BE2C (cell line): Measurements from ENCODE around the gene MYOF.

Experiments
- DNase-seq: peaks from one replicate; pipeline ENCODE4 v3.0.0-alpha.2; 2020
- H3K27me3 ChIP-seq: fragments of 250-450 bp; sonication (Bioruptor Pico); 2 replicates; pipeline ENCODE4 v1.5.1; 2020; ENCODE audit warnings: mild to moderate bottlenecking
- H3K36me3 ChIP-seq: fragments of 250-450 bp; sonication (Bioruptor Pico); 2 replicates; pipeline ENCODE4 v1.5.1; 2020; ENCODE audit warnings: mild to moderate bottlenecking
- H3K4me1 ChIP-seq: fragments of 250-450 bp; sonication (Bioruptor Pico); 2 replicates; pipeline ENCODE4 v1.5.1; 2020
- H3K4me3 ChIP-seq: 2 replicates; pipeline ENCODE4 v1.5.1; 2011; ENCODE audit warnings: low read depth, low read length
- H3K9me3 ChIP-seq: fragments of 250-450 bp; sonication (Bioruptor Pico); 2 replicates; pipeline ENCODE4 v1.5.1; 2020
- TF ChIP-seq, protein P1 (sequence below): IDR thresholded peaks from 2 replicates; pipeline ENCODE4 v1.5.1; 2012; ENCODE audit warnings: mild to moderate bottlenecking, low read depth, low read length

MYOF gene

DNA sequence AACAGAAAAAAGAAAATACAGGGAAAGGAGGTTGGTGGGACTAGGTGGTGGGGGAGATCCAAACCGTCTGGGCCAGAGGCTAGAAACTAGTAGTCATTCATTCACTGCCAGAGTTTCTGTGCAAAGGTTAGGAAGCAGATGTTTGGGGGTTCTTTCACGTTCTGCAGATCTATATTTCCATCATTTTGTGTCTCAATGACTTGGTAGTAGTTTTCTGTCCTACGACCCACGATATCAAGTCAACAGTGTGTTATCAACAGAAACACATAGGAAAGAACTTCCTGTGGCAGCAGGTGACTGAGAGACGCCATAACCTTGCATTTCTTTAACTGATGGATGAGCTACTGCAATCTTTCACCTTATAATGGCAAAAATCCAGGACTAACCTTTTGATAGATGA is 16.0 kb upstream of the MYOF start:
- 0 out of 2 replicates have a peak, but pooled peaks cover 4% of the 10 kb centered on the region for H3K4me1 ChIP-seq
- H3K27me3 ChIP-seq = no peaks in the 10 kb centered on the region
- no peaks in the 10 kb centered on the region for H3K9me3 ChIP-seq
- DNase-seq = no peak
- H3K4me3 ChIP-seq = no peak overlapping the region
- TF ChIP-seq, protein P1, sequence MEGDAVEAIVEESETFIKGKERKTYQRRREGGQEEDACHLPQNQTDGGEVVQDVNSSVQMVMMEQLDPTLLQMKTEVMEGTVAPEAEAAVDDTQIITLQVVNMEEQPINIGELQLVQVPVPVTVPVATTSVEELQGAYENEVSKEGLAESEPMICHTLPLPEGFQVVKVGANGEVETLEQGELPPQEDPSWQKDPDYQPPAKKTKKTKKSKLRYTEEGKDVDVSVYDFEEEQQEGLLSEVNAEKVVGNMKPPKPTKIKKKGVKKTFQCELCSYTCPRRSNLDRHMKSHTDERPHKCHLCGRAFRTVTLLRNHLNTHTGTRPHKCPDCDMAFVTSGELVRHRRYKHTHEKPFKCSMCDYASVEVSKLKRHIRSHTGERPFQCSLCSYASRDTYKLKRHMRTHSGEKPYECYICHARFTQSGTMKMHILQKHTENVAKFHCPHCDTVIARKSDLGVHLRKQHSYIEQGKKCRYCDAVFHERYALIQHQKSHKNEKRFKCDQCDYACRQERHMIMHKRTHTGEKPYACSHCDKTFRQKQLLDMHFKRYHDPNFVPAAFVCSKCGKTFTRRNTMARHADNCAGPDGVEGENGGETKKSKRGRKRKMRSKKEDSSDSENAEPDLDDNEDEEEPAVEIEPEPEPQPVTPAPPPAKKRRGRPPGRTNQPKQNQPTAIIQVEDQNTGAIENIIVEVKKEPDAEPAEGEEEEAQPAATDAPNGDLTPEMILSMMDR = no peak
- no peaks in the 10 kb centered on the region for H3K36me3 ChIP-seq

DNA sequence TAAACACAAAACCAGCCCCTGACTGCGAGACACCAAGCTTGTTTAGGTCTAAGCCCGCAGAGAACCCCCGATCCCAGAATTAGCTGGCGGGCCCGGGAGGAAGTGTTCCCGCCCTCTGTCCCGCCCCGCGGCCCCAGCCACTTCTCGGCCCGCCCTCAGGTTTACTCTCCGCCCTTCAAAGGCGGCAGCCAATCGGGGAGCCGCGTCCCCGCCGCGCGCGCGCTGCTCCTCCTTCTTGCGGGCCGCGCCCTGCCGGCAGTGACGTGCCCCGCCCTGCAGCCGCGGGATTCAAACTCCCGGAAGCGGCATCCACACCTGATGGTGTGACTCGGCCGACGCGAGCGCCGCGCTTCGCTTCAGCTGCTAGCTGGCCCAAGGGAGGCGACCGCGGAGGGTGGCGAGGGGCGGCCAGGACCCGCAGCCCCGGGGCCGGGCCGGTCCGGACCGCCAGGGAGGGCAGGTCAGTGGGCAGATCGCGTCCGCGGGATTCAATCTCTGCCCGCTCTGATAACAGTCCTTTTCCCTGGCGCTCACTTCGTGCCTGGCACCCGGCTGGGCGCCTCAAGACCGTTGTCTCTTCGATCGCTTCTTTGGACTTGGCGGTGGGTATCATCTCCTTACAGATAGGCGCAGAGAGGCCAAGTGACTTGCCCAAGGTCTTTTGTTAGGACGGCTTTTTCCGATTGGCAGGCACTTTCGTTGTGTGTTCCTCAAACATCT is 14.3 kb upstream of the MYOF start, which contains the start of gene CEP55:
Gene CEP55 (plus strand): TSS at position 291 of the 720 bp plus-strand sequence. CDS start 3,440 bp downstream, outside the sequence.
- Histone ChIP-seq H3K9me3 (no peaks in the 10 kb centered on the region), H3K36me3 (no peaks in the 10 kb centered on the region), H3K4me3 (peak within 1 kb of the TSS; percentile 86), H3K4me1 (0 out of 2 replicates have a peak, but pooled peaks cover 4% of the 10 kb centered on the region), H3K27me3 (no peaks in the 10 kb centered on the region)
- TF ChIP-seq, protein P1 = no peak
- peak; percentile 95 for DNase-seq

DNA sequence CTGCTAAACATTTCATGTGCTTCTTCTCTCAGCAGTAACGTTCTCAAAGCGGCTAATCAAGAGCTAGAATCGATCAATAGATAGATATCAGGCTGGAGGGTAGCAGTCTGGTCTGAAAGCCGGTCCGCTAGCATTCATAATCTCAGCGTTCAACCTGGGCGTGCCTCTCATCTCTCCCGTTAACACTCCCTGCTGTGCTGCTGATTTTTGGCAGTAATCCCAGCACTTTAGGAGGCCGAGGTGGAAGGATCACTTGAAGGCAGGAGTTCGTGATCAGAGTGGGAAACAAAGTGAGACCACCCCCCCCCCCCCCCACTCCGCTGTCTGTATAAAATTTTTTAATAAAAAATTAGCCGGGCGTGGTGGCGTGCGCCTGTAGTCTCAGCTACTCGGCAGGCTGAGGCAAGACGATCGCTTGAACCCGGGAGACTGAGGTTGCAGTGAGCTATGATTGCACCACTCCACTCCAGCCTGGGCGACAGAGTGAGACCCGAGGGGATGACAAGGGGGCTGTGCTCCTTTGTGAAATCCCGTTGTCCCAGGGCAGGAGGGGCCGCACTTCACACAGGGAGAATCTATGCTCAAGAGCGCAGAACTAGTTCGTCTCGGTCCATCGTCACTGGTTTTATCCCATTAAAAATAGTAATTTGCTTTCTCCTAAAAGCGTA is 13.7 kb upstream of the MYOF start:
- H3K27me3 ChIP-seq = no peaks in the 10 kb centered on the region
- TF ChIP-seq, protein P1 = no peak
- no peaks in the 10 kb centered on the region for H3K36me3 ChIP-seq
- DNase-seq = peak; percentile 21
- H3K9me3 ChIP-seq = no peaks in the 10 kb centered on the region
- H3K4me1 ChIP-seq = 0 out of 2 replicates have a peak, but pooled peaks cover 4% of the 10 kb centered on the region
- H3K4me3 ChIP-seq = peak overlapping the region; percentile 86

DNA sequence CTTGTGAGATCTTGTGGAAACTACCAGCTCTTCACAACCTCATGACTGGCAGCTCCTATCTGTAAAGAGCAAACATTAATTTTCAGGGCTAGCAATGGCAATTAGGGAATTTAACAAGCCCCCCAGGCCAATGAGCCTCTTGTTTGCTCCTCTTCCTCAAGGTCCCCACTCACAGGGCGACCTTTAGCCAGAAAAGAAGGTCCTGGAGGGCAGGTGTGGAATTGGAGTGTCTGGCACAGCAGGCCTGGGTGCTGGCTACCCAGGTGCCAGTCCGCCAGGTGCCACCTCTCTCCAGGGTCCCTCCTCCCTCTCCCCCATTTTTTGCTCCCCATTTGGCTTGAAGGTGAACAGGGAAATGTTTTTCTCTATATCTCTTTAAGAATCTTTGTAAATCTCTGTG is 12.4 kb upstream of the MYOF start:
- Histone ChIP-seq H3K4me3 (no peak overlapping the region), H3K27me3 (no peaks in the 10 kb centered on the region), H3K36me3 (no peaks in the 10 kb centered on the region), H3K9me3 (no peaks in the 10 kb centered on the region), H3K4me1 (0 out of 2 replicates have a peak, but pooled peaks cover 4% of the 10 kb centered on the region)
- DNase-seq = no peak
- TF ChIP-seq, protein P1 = no peak

DNA sequence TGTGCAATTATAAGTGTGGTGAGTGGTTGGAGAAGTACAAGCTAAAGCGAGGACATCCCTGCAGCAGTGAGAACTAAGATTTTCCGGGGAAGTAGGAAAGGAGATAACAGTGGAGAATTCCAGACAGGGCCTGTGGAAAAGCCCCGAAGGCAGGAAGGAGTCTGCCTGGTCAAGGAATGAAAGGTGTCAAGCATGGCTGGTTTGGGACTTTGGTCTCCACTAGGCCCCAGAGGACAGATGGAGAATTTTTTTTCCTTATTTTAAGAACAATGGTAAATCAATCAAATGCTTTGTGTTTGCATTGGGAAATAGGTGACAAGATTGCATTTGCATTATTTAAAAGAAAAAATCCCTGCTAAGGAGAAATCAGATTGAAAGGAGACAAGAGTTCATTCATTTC is 11.0 kb upstream of the MYOF start:
- Histone ChIP-seq H3K36me3 (no peaks in the 10 kb centered on the region), H3K4me3 (no peak overlapping the region), H3K9me3 (no peaks in the 10 kb centered on the region), H3K27me3 (no peaks in the 10 kb centered on the region), H3K4me1 (0 out of 2 replicates have a peak, but pooled peaks cover 4% of the 10 kb centered on the region)
- TF ChIP-seq, protein P1 = no peak
- DNase-seq = no peak

DNA sequence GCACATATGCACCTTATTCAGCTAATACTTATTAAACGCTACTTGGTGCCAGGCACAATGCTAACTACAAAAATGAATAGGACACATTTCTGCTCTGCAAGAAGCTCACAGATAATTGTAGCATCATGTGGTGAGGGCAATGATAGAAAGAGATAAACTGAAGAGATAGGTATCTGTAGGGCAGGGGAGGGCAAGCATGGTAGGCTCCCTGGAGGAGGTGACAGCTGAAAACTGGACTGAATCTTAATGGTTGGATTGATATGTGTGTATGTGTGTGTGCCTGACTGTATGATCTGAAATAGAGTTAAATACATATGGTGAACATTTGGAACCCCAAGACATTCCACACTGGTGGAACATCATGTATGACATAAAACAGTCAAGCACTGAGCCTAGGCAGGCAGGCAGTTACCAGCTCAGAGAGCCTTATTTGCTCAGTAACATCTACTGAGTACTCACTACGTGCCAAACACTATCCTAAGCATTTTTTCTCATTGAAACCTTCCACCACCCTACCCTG is 9.5 kb upstream of the MYOF start:
- DNase-seq = no peak
- Histone ChIP-seq H3K27me3 (no peaks in the 10 kb centered on the region), H3K4me1 (0 out of 2 replicates have a peak, but pooled peaks cover 4% of the 10 kb centered on the region), H3K9me3 (no peaks in the 10 kb centered on the region), H3K36me3 (no peaks in the 10 kb centered on the region), H3K4me3 (no peak overlapping the region)
- TF ChIP-seq, protein P1 = no peak
